ENCODE data around the gene GSE1. TPM values are rescaled to one million over a fixed set of nuclear protein-coding genes. Genes with fewer than 3 reads are reported as not detected.

GSE1 gene
- total and polyA plus RNA-seq, 2 donors from 2014 or later: 9.5 to 92.8 TPM

- Histone ChIP-seq H3K4me1 (ENCODE audit: control insufficient read depth in 2 of 3, insufficient read depth in 2 of 3, low read depth in 1 of 3, low read length in 3 of 3) (no peaks in the 10 kb centered on the region), H3K27me3 (ENCODE audit: control insufficient read depth, insufficient read depth, low read length) (no peaks in the 10 kb centered on the region), H3K9ac (ENCODE audit: low read length in 3 of 3) (no peak overlapping the region), H3K36me3 (ENCODE audit: control insufficient read depth in 2 of 3, insufficient read depth in 3 of 3, low read length in 3 of 3) (no peaks in the 10 kb centered on the region), H3K27ac (ENCODE audit: low read depth in 2 of 2, low read length in 2 of 2) (no peak overlapping the region), H3K4me3 (ENCODE audit: low read length in 3 of 3) (no peak overlapping the region), H3K9me3 (ENCODE audit: control insufficient read depth in 2 of 3, insufficient read depth in 1 of 3, low read length in 3 of 3) (no peaks in the 10 kb centered on the region)
- no peak for DNase-seq
- FAIRE-seq: no peak
- intact Hi-C loops (cut with DNase I): no loop called here
- TF ChIP-seq, protein P1, sequence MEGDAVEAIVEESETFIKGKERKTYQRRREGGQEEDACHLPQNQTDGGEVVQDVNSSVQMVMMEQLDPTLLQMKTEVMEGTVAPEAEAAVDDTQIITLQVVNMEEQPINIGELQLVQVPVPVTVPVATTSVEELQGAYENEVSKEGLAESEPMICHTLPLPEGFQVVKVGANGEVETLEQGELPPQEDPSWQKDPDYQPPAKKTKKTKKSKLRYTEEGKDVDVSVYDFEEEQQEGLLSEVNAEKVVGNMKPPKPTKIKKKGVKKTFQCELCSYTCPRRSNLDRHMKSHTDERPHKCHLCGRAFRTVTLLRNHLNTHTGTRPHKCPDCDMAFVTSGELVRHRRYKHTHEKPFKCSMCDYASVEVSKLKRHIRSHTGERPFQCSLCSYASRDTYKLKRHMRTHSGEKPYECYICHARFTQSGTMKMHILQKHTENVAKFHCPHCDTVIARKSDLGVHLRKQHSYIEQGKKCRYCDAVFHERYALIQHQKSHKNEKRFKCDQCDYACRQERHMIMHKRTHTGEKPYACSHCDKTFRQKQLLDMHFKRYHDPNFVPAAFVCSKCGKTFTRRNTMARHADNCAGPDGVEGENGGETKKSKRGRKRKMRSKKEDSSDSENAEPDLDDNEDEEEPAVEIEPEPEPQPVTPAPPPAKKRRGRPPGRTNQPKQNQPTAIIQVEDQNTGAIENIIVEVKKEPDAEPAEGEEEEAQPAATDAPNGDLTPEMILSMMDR (IDR thresholded peaks at IDR 0.05; ENCODE audit: borderline replicate concordance, extremely low read depth, insufficient read depth): no peak
Measured at GRCh38 chr16:85698459-85698891, 85.4 kb downstream of the GSE1 start.

DNA sequence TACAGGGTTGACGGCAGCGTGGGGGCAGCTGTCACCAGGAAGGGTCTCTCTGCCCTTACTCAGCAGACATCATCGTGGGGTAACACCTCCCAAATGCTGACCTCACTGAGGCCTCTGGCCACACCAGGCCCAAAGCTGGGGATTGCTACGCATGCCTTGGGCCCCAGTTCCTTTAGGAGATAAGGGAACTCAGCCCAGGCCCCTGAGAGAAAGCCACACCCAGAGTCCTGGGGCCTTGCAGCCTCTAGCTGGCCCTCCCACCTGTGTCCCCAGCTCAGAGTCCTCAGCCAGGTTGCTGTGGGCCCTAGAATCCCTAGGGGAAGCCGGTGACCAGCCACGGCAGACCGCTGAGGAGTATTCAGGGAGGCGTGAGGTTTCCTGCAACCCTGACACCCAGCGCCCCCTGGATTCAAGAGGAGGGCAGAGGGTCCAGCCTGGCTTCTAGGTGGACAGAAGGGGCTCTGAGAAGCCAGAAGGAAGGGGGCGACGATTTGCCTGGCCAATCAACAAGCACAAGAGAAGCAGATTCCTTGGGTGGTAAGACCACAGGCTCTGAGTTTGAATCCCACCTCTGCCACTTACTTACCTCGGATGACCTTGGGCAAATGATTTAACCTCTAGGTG, 85.9 kb downstream of the GSE1 start:
- intact Hi-C loops (cut with DNase I): no loop called here
- no peaks in the 10 kb centered on the region for H3K27me3 ChIP-seq (ENCODE audit: control insufficient read depth, insufficient read depth, low read length)
- FAIRE-seq: no peak
- no peaks in the 10 kb centered on the region for H3K36me3 ChIP-seq (ENCODE audit: control insufficient read depth in 2 of 3, insufficient read depth in 3 of 3, low read length in 3 of 3)
- H3K4me1 ChIP-seq (ENCODE audit: control insufficient read depth in 2 of 3, insufficient read depth in 2 of 3, low read depth in 1 of 3, low read length in 3 of 3): no peaks in the 10 kb centered on the region
- no peak overlapping the region for H3K9ac ChIP-seq (ENCODE audit: low read length in 3 of 3)
- TF ChIP-seq, protein P1 (IDR thresholded peaks at IDR 0.05; ENCODE audit: borderline replicate concordance, extremely low read depth, insufficient read depth): no peak
- no peaks in the 10 kb centered on the region for H3K9me3 ChIP-seq (ENCODE audit: control insufficient read depth in 2 of 3, insufficient read depth in 1 of 3, low read length in 3 of 3)
- H3K4me3 ChIP-seq (ENCODE audit: low read length in 3 of 3): no peak overlapping the region
- DNase-seq: no peak
- H3K27ac ChIP-seq (ENCODE audit: low read depth in 2 of 2, low read length in 2 of 2): no peak overlapping the region

- no peak overlapping the region for H3K27ac ChIP-seq (ENCODE audit: low read depth in 2 of 2, low read length in 2 of 2)
- intact Hi-C loops (cut with DNase I): no loop called here
- no peaks in the 10 kb centered on the region for H3K27me3 ChIP-seq (ENCODE audit: control insufficient read depth, insufficient read depth, low read length)
- FAIRE-seq (no peak), DNase-seq (no peak)
- no peaks in the 10 kb centered on the region for H3K4me1 ChIP-seq (ENCODE audit: control insufficient read depth in 2 of 3, insufficient read depth in 2 of 3, low read depth in 1 of 3, low read length in 3 of 3)
- H3K9me3 ChIP-seq (ENCODE audit: control insufficient read depth in 2 of 3, insufficient read depth in 1 of 3, low read length in 3 of 3): no peaks in the 10 kb centered on the region
- no peak overlapping the region for H3K9ac ChIP-seq (ENCODE audit: low read length in 3 of 3)
- no peaks in the 10 kb centered on the region for H3K36me3 ChIP-seq (ENCODE audit: control insufficient read depth in 2 of 3, insufficient read depth in 3 of 3, low read length in 3 of 3)
- no peak overlapping the region for H3K4me3 ChIP-seq (ENCODE audit: low read length in 3 of 3)
- TF ChIP-seq, protein P1 (IDR thresholded peaks at IDR 0.05; ENCODE audit: borderline replicate concordance, extremely low read depth, insufficient read depth): no peak
Measured at GRCh38 chr16:85699628-85700027, 86.5 kb downstream of the GSE1 start.

- FAIRE-seq: no peak
- no peak overlapping the region for H3K9ac ChIP-seq (ENCODE audit: low read length in 3 of 3)
- no peak for DNase-seq
- no peak overlapping the region for H3K4me3 ChIP-seq (ENCODE audit: low read length in 3 of 3)
- H3K36me3 ChIP-seq (ENCODE audit: control insufficient read depth in 2 of 3, insufficient read depth in 3 of 3, low read length in 3 of 3): no peaks in the 10 kb centered on the region
- H3K27ac ChIP-seq (ENCODE audit: low read depth in 2 of 2, low read length in 2 of 2): no peak overlapping the region
- no peaks in the 10 kb centered on the region for H3K4me1 ChIP-seq (ENCODE audit: control insufficient read depth in 2 of 3, insufficient read depth in 2 of 3, low read depth in 1 of 3, low read length in 3 of 3)
- TF ChIP-seq, protein P1 (IDR thresholded peaks at IDR 0.05; ENCODE audit: borderline replicate concordance, extremely low read depth, insufficient read depth): no peak
- intact Hi-C loops (cut with DNase I): no loop called here
- H3K9me3 ChIP-seq (ENCODE audit: control insufficient read depth in 2 of 3, insufficient read depth in 1 of 3, low read length in 3 of 3): peaks cover 0 to 1% (median 0%) of the 10 kb centered on the region in 3 donors
- no peaks in the 10 kb centered on the region for H3K27me3 ChIP-seq (ENCODE audit: control insufficient read depth, insufficient read depth, low read length)
Measured at GRCh38 chr16:85704011-85704410, 90.9 kb downstream of the GSE1 start.

Measured in kidney (tissue), 14 donors.